Heart left ventricle (tissue), 13 donors: ENCODE data around the gene LENG9.

ENCODE experiments used
- POLR2A ChIP-seq, 2 donors: fragments of 450-650 bp; IDR thresholded peaks; one replicate each; pipeline ENCODE4 v1.6.1; 2017; ENCODE audit warnings: antibody characterized with exemption in 2 of 2, mild to moderate bottlenecking in 2 of 2, moderate library complexity in 2 of 2
- TF ChIP-seq, protein P1 (sequence below), 12 donors: fragments of 200-600 bp; sonication (generic) in 4 of 12; IDR thresholded peaks; one replicate each; pipeline versions ENCODE4 v1.5.0 to v1.8.0; 2018 to 2022; ENCODE audit warnings: antibody characterized with exemption in 12 of 12, mild to moderate bottlenecking in 5 of 12
- donor health status: ischemic (EF 13 %, LVEDD 7.1; RV severe dilation, severe dysfunction).
- donor health status: DM: no; HTN: yes; CAD: no.
- donor health status: DM: no; HTN: no; CAD: no.
- donor health status: ischemic (EF 25% LVEDD 6.9; RV normal size, moderate dysfunction).
- donor health status: ischemic (EF 25% LVEDD 5.7; RV mildly dilated, moderate dysfunction).
- donor health status: ischemic (EF 35%, LVEDD 5.7; RV mildly dilated, moderate dysfunction).
- donor health status: nonischemic (EF 11% LVEDD 7.7; RV severe dilation, severe dysfunction).
- donor health status: DM: yes; HTN: yes; CAD: no.
- donor health status: PGD.
- donor health status: ischemic (EF 29% LVEDD 5.4; RV normal size, mild dysfunction).
- donor health status: nonischemic (EF 23%, LVEDD 6.1; RV moderate dilation, normal function).

DNA sequence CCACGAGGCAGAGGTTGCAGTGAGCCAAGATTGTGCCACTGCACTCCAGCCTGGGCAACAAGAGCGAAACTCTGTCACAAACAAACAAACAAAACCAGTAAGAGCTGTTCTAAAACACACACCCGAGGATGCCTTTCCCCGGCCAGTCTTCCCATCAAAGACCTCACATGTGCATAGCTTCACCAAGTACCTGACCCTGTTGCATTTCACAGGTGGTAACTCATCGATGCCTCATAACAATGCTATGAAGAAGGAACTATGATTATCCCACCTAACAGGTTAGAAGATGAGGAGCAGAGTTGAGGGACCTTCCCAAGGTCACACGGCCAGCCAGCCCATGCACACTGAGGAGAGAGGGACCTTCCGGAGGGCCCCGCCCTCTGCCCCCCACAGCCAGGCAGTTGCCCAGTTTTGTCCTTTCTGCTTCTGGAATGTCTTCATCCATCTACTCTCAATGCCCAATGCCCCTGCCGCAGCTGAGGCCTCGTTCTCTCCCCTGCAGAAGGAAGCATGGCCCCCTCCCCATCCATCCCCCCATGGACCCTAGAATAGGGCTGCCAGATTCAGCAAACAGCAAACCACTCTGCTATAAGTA lies 31.3 kb downstream of the LENG9 start:
- TF ChIP-seq, protein P1, sequence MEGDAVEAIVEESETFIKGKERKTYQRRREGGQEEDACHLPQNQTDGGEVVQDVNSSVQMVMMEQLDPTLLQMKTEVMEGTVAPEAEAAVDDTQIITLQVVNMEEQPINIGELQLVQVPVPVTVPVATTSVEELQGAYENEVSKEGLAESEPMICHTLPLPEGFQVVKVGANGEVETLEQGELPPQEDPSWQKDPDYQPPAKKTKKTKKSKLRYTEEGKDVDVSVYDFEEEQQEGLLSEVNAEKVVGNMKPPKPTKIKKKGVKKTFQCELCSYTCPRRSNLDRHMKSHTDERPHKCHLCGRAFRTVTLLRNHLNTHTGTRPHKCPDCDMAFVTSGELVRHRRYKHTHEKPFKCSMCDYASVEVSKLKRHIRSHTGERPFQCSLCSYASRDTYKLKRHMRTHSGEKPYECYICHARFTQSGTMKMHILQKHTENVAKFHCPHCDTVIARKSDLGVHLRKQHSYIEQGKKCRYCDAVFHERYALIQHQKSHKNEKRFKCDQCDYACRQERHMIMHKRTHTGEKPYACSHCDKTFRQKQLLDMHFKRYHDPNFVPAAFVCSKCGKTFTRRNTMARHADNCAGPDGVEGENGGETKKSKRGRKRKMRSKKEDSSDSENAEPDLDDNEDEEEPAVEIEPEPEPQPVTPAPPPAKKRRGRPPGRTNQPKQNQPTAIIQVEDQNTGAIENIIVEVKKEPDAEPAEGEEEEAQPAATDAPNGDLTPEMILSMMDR (IDR thresholded peaks at IDR 0.05) = no peak
- no peak for TF ChIP-seq POLR2A (IDR thresholded peaks at IDR 0.05)
